Measurements from ENCODE around the gene COBL.

The COBL gene

GRCh38 chr7:51148216-51148615 is 168.4 kb downstream of the COBL start:
- no peak for DNase-seq (ENCODE audit: low read depth in 2 of 2)

- DNase-seq (ENCODE audit: low read depth in 2 of 2) = no peak
These were observed 169.6 kb downstream of the COBL start for GRCh38 chr7:51146816-51147586.

- DNase-seq (ENCODE audit: low read depth in 2 of 2) = no peak
These were observed 172.4 kb downstream of the COBL start for GRCh38 chr7:51144178-51144577.

- DNase-seq (ENCODE audit: low read depth in 2 of 2) = no peak
These were observed 173.7 kb downstream of the COBL start for GRCh38 chr7:51142741-51143385.

GRCh38 chr7:51141451-51142003 is 175.1 kb downstream of the COBL start:
- no peak for DNase-seq (ENCODE audit: low read depth in 2 of 2)

GRCh38 chr7:51140199-51141164 is 176.1 kb downstream of the COBL start:
- DNase-seq (ENCODE audit: low read depth in 2 of 2) = no peak

GRCh38 chr7:51139796-51140195 is 176.8 kb downstream of the COBL start:
- no peak for DNase-seq (ENCODE audit: low read depth in 2 of 2)

- no peak for DNase-seq (ENCODE audit: low read depth in 2 of 2)
These were observed 178.2 kb downstream of the COBL start for GRCh38 chr7:51138123-51139085.

GRCh38 chr7:51135576-51135975 is 181.0 kb downstream of the COBL start:
- DNase-seq (ENCODE audit: low read depth in 2 of 2) = no peak

GRCh38 chr7:51134013-51134441 is 182.6 kb downstream of the COBL start:
- DNase-seq (ENCODE audit: low read depth in 2 of 2) = no peak

GRCh38 chr7:51132661-51133060 is 183.9 kb downstream of the COBL start:
- DNase-seq (ENCODE audit: low read depth in 2 of 2) = no peak

GRCh38 chr7:51129527-51130472 is 186.8 kb downstream of the COBL start:
- no peak for DNase-seq (ENCODE audit: low read depth in 2 of 2)

GRCh38 chr7:51128545-51129435 is 187.8 kb downstream of the COBL start:
- DNase-seq (ENCODE audit: low read depth in 2 of 2) = no peak

- no peak for DNase-seq (ENCODE audit: low read depth in 2 of 2)
These were observed 189.0 kb downstream of the COBL start for GRCh38 chr7:51127618-51127904.

GRCh38 chr7:51126813-51127617 is 189.6 kb downstream of the COBL start:
- no peak for DNase-seq (ENCODE audit: low read depth in 2 of 2)

- DNase-seq (ENCODE audit: low read depth in 2 of 2) = no peak
These were observed 190.3 kb downstream of the COBL start for GRCh38 chr7:51126324-51126723.

GRCh38 chr7:51124321-51124720 is 192.3 kb downstream of the COBL start:
- DNase-seq (ENCODE audit: low read depth in 2 of 2) = no peak

Measured in activated CD4-positive, alpha-beta T cell treated with anti-CD3 and anti-CD28 coated beads for 24 hours (primary cell).